ENCODE measurements around the gene HEXIM2.

HEXIM2 gene

DNA sequence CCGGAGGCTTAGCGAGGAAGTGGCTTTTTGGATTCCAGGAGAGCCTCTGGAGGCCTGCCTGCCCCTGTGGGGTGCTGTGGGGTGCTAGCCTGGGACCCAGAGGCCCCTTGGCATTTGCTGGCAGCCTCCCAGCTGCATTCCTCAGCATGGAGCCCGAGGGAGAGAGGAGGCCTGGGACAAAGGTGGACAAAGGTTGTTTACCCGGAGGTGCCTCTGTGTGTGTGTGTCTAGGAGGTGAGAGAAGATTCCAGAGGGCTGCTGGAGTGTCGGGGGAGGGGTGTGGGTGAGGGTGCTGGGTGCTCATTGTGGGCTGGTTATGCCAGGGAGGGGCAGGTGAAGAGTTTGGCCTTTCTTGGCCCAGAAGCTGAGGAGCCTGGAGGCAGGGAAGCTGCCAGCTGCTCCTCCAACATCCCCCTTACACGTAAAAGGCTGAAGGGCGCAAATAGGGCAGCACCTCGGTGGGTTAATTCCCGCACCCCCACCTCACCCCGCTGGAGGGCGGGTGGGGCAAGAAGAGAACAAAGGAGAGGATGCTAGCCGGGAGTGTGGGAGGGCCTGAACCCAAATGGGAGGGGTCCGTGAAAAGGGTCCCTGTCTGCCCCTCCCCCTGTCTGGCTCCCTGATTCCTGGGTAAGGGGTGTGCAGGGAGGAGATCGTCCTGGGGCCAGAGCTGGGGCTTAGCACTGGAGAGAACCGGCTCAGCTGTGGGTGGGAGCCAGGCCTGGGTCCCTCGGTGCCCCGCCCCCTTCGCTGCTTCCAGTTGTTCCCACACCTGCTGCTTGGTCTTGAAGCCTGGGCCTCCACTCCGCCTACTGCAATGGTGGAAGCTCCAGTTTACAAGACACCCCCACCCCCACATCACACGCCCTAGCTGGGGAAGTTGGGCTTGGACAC is 9.9 kb downstream of the HEXIM2 start:
- Histone ChIP-seq H3K36me3 (ENCODE audit: control insufficient read depth, insufficient read depth, low read length) (peaks cover 2% of the 10 kb centered on the region), H3K27me3 (replicated peaks; ENCODE audit: control insufficient read depth, insufficient read depth, low read length) (no peaks in the 10 kb centered on the region), H3K4me3 (replicated peaks; ENCODE audit: low read depth, low read length) (no peak overlapping the region)
- no peak for DNase-seq (ENCODE audit: extremely low read depth, insufficient read length)
- TF ChIP-seq, protein P1, sequence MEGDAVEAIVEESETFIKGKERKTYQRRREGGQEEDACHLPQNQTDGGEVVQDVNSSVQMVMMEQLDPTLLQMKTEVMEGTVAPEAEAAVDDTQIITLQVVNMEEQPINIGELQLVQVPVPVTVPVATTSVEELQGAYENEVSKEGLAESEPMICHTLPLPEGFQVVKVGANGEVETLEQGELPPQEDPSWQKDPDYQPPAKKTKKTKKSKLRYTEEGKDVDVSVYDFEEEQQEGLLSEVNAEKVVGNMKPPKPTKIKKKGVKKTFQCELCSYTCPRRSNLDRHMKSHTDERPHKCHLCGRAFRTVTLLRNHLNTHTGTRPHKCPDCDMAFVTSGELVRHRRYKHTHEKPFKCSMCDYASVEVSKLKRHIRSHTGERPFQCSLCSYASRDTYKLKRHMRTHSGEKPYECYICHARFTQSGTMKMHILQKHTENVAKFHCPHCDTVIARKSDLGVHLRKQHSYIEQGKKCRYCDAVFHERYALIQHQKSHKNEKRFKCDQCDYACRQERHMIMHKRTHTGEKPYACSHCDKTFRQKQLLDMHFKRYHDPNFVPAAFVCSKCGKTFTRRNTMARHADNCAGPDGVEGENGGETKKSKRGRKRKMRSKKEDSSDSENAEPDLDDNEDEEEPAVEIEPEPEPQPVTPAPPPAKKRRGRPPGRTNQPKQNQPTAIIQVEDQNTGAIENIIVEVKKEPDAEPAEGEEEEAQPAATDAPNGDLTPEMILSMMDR (IDR thresholded peaks at IDR 0.05; ENCODE audit: insufficient read depth, low read length, poor library complexity, severe bottlenecking) = no peak

DNA sequence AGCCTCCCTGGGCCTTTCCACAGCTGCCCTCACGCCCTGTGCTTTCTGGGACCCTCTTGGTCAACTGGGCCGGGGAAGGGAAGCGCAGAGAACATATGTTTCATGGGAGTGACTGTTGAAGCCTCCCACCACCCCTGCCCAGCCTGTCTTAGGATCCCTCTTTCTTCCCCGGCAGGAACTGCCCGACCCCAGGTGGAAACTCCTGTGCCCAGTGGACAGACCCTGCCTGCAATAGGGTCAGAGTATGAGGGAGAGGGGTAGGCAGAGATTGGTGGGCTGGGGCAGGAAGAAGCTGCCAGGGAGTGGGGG is 10.5 kb downstream of the HEXIM2 start:
- Histone ChIP-seq H3K4me3 (replicated peaks; ENCODE audit: low read depth, low read length) (no peak overlapping the region), H3K36me3 (ENCODE audit: control insufficient read depth, insufficient read depth, low read length) (peaks cover 2% of the 10 kb centered on the region), H3K27me3 (replicated peaks; ENCODE audit: control insufficient read depth, insufficient read depth, low read length) (no peaks in the 10 kb centered on the region)
- DNase-seq (ENCODE audit: extremely low read depth, insufficient read length) = no peak
- TF ChIP-seq, protein P1 (IDR thresholded peaks at IDR 0.05; ENCODE audit: insufficient read depth, low read length, poor library complexity, severe bottlenecking) = no peak

DNA sequence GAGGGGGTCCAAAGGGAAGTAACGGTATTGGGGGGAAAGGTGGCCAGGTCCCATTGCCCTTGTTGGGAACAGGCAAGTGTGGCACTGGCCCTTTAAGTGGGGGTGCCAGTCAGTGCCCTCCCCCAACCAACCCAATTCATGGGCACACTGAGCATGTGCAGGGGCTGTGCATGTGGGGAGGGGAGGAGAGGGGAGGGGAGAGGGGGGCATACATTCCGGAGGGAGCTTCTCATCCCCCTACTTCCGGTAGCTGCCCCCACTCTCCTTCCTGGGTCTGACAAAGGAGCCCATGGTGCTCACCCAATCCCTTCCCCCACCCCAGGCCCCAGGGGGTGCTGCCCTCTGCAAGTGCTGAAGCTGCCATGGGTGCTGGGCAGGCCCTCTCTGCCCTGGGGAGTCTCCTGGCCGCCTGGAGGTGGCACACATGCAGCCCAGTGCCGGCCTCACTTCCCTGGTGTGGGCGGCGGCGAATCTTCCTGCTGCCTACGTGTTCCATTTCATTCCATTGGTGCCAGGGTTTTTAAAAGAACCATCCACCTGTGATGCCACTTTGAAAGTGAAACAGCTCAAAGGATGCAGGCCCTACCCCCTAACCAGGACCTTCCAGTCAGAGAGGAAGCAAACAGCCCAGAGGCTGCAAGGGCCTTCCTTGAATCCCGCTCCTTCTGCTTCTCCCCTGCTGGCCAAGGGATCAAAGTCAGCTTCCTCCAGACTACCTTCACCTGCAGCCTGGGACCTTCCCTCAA is 11.0 kb downstream of the HEXIM2 start:
- DNase-seq (ENCODE audit: extremely low read depth, insufficient read length) = peak; percentile 65
- Histone ChIP-seq H3K36me3 (ENCODE audit: control insufficient read depth, insufficient read depth, low read length) (peaks cover 2% of the 10 kb centered on the region), H3K4me3 (replicated peaks; ENCODE audit: low read depth, low read length) (peak overlapping the region; percentile 45), H3K27me3 (replicated peaks; ENCODE audit: control insufficient read depth, insufficient read depth, low read length) (no peaks in the 10 kb centered on the region)
- TF ChIP-seq, protein P1 (IDR thresholded peaks at IDR 0.05; ENCODE audit: insufficient read depth, low read length, poor library complexity, severe bottlenecking) = peak; percentile 5

DNA sequence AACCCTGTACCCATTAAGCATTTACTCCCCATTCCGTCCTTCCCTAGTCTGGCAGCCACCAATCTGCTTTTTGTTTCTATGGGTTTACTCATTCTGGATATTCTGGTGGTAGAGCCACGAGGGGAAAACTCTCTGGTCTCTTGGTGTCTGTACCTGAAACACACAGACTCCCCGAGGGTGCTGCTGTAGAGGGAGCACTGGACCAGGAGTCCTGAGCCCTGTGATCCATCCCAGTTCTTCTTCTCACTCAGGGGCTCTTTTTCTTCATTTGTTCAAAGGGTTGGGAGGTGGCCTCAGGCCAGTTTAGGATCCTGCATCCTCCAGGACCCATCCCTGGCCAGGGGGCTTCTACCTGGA is 14.1 kb downstream of the HEXIM2 start:
- Histone ChIP-seq H3K27me3 (replicated peaks; ENCODE audit: control insufficient read depth, insufficient read depth, low read length) (no peaks in the 10 kb centered on the region), H3K36me3 (ENCODE audit: control insufficient read depth, insufficient read depth, low read length) (no peaks in the 10 kb centered on the region), H3K4me3 (replicated peaks; ENCODE audit: low read depth, low read length) (no peak overlapping the region)
- DNase-seq (ENCODE audit: extremely low read depth, insufficient read length) = no peak
- TF ChIP-seq, protein P1 (IDR thresholded peaks at IDR 0.05; ENCODE audit: insufficient read depth, low read length, poor library complexity, severe bottlenecking) = no peak

DNA sequence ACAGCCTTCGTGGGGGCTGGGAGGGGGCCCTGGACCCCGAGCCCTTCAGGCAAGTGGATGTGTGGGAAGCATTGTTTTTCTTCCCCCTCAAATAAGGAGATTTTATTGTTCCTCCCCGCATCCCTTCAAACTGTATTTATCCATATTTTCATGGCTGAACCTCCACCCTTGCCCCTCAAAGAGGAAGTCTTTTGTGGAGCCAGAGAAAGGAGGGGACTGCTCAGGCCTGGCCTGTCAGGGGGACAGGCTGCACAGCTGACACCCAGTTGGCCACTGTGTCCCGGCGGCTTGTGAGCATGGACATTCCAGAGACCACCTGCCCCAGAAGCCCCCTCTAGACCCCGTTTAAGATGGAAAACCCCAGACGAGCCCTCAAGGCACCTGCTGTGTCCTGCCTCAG is 15.9 kb downstream of the HEXIM2 start:
- H3K4me3 ChIP-seq (replicated peaks; ENCODE audit: low read depth, low read length) = no peak overlapping the region
- H3K36me3 ChIP-seq (ENCODE audit: control insufficient read depth, insufficient read depth, low read length) = no peaks in the 10 kb centered on the region
- H3K27me3 ChIP-seq (replicated peaks; ENCODE audit: control insufficient read depth, insufficient read depth, low read length) = no peaks in the 10 kb centered on the region
- TF ChIP-seq, protein P1 (IDR thresholded peaks at IDR 0.05; ENCODE audit: insufficient read depth, low read length, poor library complexity, severe bottlenecking) = no peak
- no peak for DNase-seq (ENCODE audit: extremely low read depth, insufficient read length)

Measured in GM06990 (cell line).